ENCODE data around the gene MOXD1. TPM values are rescaled to one million over a fixed set of nuclear protein-coding genes. Genes with fewer than 3 reads are reported as not detected.

Gene MOXD1
- total RNA-seq, 4 donors from 2014 or later = 4.6 to 13.3 (median 6.6) TPM

- Histone ChIP-seq H3K36me3 (no peaks in the 10 kb centered on the region), H3K27ac (no peak overlapping the region), H3K4me3 (no peak overlapping the region), H3K27me3 (no peaks in the 10 kb centered on the region), H3K4me1 (no peaks in the 10 kb centered on the region), H3K9me3 (no peaks in the 10 kb centered on the region)
- 88% methylated on average over 11 of the region's 11 CpGs for whole genome bisulfite sequencing, 2 donors
- DNase-seq (ENCODE audit: low spot score in 2 of 2) = no peak
- TF ChIP-seq CTCF (IDR thresholded peaks at IDR 0.05) = no peak
- no peak for TF ChIP-seq EP300 (IDR thresholded peaks at IDR 0.05)
- no peak for TF ChIP-seq POLR2A (IDR thresholded peaks at IDR 0.05)
Observed at GRCh38 chr6:132285004-132285780, 116.1 kb downstream of the MOXD1 start.

GRCh38 chr6:132282696-132283095, 118.6 kb downstream of the MOXD1 start:
- Histone ChIP-seq H3K27ac (no peak overlapping the region), H3K4me1 (peaks cover 0 to 3% (median 0%) of the 10 kb centered on the region in 4 donors), H3K27me3 (no peaks in the 10 kb centered on the region), H3K9me3 (no peaks in the 10 kb centered on the region), H3K36me3 (no peaks in the 10 kb centered on the region), H3K4me3 (no peak overlapping the region)
- DNase-seq (ENCODE audit: low spot score in 2 of 2) = no peak
- TF ChIP-seq EP300 (IDR thresholded peaks at IDR 0.05) (no peak), POLR2A (IDR thresholded peaks at IDR 0.05) (no peak), CTCF (IDR thresholded peaks at IDR 0.05) (no peak)
- WGBS, 2 donors = 83 to 90% methylated on average over 7 of the region's 7 CpGs

GRCh38 chr6:132280436-132280835, 120.8 kb downstream of the MOXD1 start:
- TF ChIP-seq CTCF (IDR thresholded peaks at IDR 0.05) (no peak), EP300 (IDR thresholded peaks at IDR 0.05) (no peak), POLR2A (IDR thresholded peaks at IDR 0.05) (no peak)
- Histone ChIP-seq H3K27me3 (no peaks in the 10 kb centered on the region), H3K4me3 (no peak overlapping the region), H3K4me1 (peaks cover 0 to 3% (median 0%) of the 10 kb centered on the region in 4 donors), H3K27ac (no peak overlapping the region), H3K36me3 (no peaks in the 10 kb centered on the region), H3K9me3 (no peaks in the 10 kb centered on the region)
- DNase-seq (ENCODE audit: low spot score in 2 of 2) = no peak
- 72 to 84% methylated on average over 8 of the region's 8 CpGs for WGBS, 2 donors

- peak; percentile 57 to 66 for DNase-seq (ENCODE audit: low spot score in 2 of 2)
- WGBS, 2 donors = 1 to 2% methylated on average over 12 of the region's 12 CpGs
- Histone ChIP-seq H3K4me3 (peak overlapping the region; percentile 2 to 48 (median 38)), H3K4me1 (peaks cover 0 to 3% (median 0%) of the 10 kb centered on the region in 4 donors), H3K27me3 (no peaks in the 10 kb centered on the region), H3K9me3 (no peaks in the 10 kb centered on the region), H3K27ac (no peak overlapping the region), H3K36me3 (no peaks in the 10 kb centered on the region)
- TF ChIP-seq POLR2A (IDR thresholded peaks at IDR 0.05) = no peak
- TF ChIP-seq CTCF (IDR thresholded peaks at IDR 0.05) = peak; percentile 76 to 97 (median 87)
Observed at GRCh38 chr6:132279592-132280139, 121.6 kb downstream of the MOXD1 start.

Data from tibial nerve (tissue), 4 donors.